IMR-90 (cell line): ENCODE data around the gene FRMD1. TPM values are rescaled to one million over a fixed set of nuclear protein-coding genes. Genes with fewer than 3 reads are reported as not detected.

ENCODE experiments used
- ATAC-seq: fragments of 200-7000 bp; cut with Tn5 transposase; 2 replicates; pipeline ENCODE4 v1.9.1; 2020; ENCODE audit warnings: low read depth, mild to moderate bottlenecking, moderate library complexity
- BruUV-seq: library from RNA; stranded (reverse); fragments of 400-500 nt; replicated peaks from 2 replicates; lab custom pipeline; 2021; lab: Mats Ljungman, UMichigan
- CTCF ChIA-PET: fragments of 300-600 bp; formaldehyde crosslinking; extraction: SDS; loops from one replicate; lab custom pipeline; 2021; ENCODE audit warnings: antibody characterized with exemption; lab: Yijun Ruan, JAX
- POLR2A ChIA-PET: fragments of 300-600 bp; sonication (Branson Sonifier 250); formaldehyde crosslinking; loops from one replicate; lab custom pipeline; 2022; ENCODE audit warnings: antibody characterized with exemption; ENCODE audit not compliant: unreplicated experiment; lab: Charles Lee
- DNase-seq: peaks from one replicate; pipeline ENCODE4 v3.0.0; 2013
- H2AFZ ChIP-seq: replicated peaks from 2 replicates; pipeline ENCODE3; 2013; ENCODE audit warnings: low read length, mild to moderate bottlenecking; ENCODE audit not compliant: poor library complexity
- H2AK5ac ChIP-seq: 2 replicates; pipeline ENCODE4 v1.6.1; 2013; ENCODE audit warnings: low read depth, low read length, inconsistent platforms
- H2AK9ac ChIP-seq: replicated peaks from 2 replicates; pipeline ENCODE3; 2013; ENCODE audit warnings: mild to moderate bottlenecking, low read depth, low read length, moderate library complexity; ENCODE audit not compliant: poor library complexity
- H2BK120ac ChIP-seq: 2 replicates; pipeline ENCODE4 v1.6.1; 2013; ENCODE audit warnings: low read depth, low read length, inconsistent platforms
- H2BK15ac ChIP-seq: 3 replicates; pipeline ENCODE4 v1.6.1; 2013; ENCODE audit warnings: low read depth, low read length, inconsistent platforms
- H2BK20ac ChIP-seq: 2 replicates; pipeline ENCODE4 v1.6.1; 2013; ENCODE audit warnings: low read depth, mild to moderate bottlenecking, inconsistent platforms, low read length, moderate library complexity
- H2BK5ac ChIP-seq: 2 replicates; pipeline ENCODE4 v1.6.1; 2013; ENCODE audit warnings: mild to moderate bottlenecking, low read depth, low read length, inconsistent platforms; ENCODE audit not compliant: poor library complexity, severe bottlenecking
- H3K14ac ChIP-seq: replicated peaks from 2 replicates; pipeline ENCODE4 v1.6.1; 2013; ENCODE audit warnings: low read depth, low read length, inconsistent platforms
- H3K18ac ChIP-seq: 2 replicates; pipeline ENCODE4 v1.6.1; 2013; ENCODE audit warnings: low read depth, low read length, control low read depth
- H3K23ac ChIP-seq: 2 replicates; pipeline ENCODE4 v1.6.1; 2013; ENCODE audit warnings: low read depth, low read length, inconsistent platforms
- H3K27ac ChIP-seq: 2 replicates; pipeline ENCODE4 v1.5.1; 2013; ENCODE audit warnings: mild to moderate bottlenecking, control low read depth, low read length; ENCODE audit not compliant: insufficient read depth
- H3K27me3 ChIP-seq: 2 replicates; pipeline ENCODE4 v1.6.1; 2013; ENCODE audit warnings: low read length; ENCODE audit not compliant: control insufficient read depth, insufficient read depth
- H3K36me3 ChIP-seq: 2 replicates; pipeline ENCODE4 v1.6.1; 2013; ENCODE audit warnings: low read length, mixed read lengths; ENCODE audit not compliant: control insufficient read depth, insufficient read depth
- H3K4ac ChIP-seq: 2 replicates; pipeline ENCODE4 v1.6.1; 2013; ENCODE audit warnings: low read depth, low read length, inconsistent platforms
- H3K4me1 ChIP-seq: 2 replicates; pipeline ENCODE4 v1.6.1; 2013; ENCODE audit warnings: low read length, mixed read lengths; ENCODE audit not compliant: control insufficient read depth, insufficient read depth
- H3K4me2 ChIP-seq: 2 replicates; pipeline ENCODE4 v1.6.1; 2013; ENCODE audit warnings: low read depth, mild to moderate bottlenecking, control low read depth, low read length, moderate library complexity
- H3K4me3 ChIP-seq: 2 replicates; pipeline ENCODE4 v1.5.1; 2013; ENCODE audit warnings: low read depth, mild to moderate bottlenecking, control low read depth, low read length, moderate library complexity; ENCODE audit not compliant: insufficient read depth
- H3K56ac ChIP-seq: 2 replicates; pipeline ENCODE4 v1.6.1; 2013; ENCODE audit warnings: low read length, inconsistent platforms; ENCODE audit not compliant: insufficient read depth; ENCODE audit errors: extremely low read depth
- H3K79me1 ChIP-seq, 2 experiments: 2 replicates each; pipeline ENCODE4 v1.6.1; 2013; ENCODE audit warnings: low read length in 2 of 2, inconsistent platforms in 1 of 2, low read depth in 1 of 2
- H3K9ac ChIP-seq: 2 replicates; pipeline ENCODE4 v1.6.1; 2013; ENCODE audit warnings: low read depth, low read length, control low read depth
- H3K9me1 ChIP-seq: 2 replicates; pipeline ENCODE4 v1.6.1; 2013; ENCODE audit warnings: low read length, inconsistent platforms; ENCODE audit not compliant: insufficient read depth
- H3K9me3 ChIP-seq: 2 replicates; pipeline ENCODE4 v1.6.1; 2013; ENCODE audit warnings: low read length; ENCODE audit not compliant: control insufficient read depth, insufficient read depth
- H4K20me1 ChIP-seq: 2 replicates; pipeline ENCODE4 v1.6.1; 2013; ENCODE audit warnings: low read length, inconsistent platforms; ENCODE audit not compliant: insufficient read depth
- H4K5ac ChIP-seq: 2 replicates; pipeline ENCODE4 v1.6.1; 2013; ENCODE audit warnings: mild to moderate bottlenecking, low read depth, low read length, control low read depth
- H4K8ac ChIP-seq, 2 experiments: 2 replicates each; pipeline ENCODE4 v1.6.1; 2013; ENCODE audit warnings: low read depth in 2 of 2, low read length in 2 of 2, control low read depth in 1 of 2, inconsistent platforms in 1 of 2
- H4K91ac ChIP-seq: 2 replicates; pipeline ENCODE4 v1.6.1; 2013; ENCODE audit warnings: low read depth, low read length, inconsistent platforms; ENCODE audit not compliant: insufficient read depth
- BHLHE40 ChIP-seq: fragments of 150-350 bp; IDR thresholded peaks from 2 replicates; pipeline ENCODE4 v1.6.1; 2016; ENCODE audit warnings: mild to moderate bottlenecking, low read depth, low read length
- CEBPB ChIP-seq: IDR thresholded peaks from 2 replicates; pipeline ENCODE4 v1.6.1; 2012; ENCODE audit warnings: low read depth, low read length, improper control_type of control experiment
- CHD1 ChIP-seq: IDR thresholded peaks from 2 replicates; pipeline ENCODE4 v1.6.1; 2012; ENCODE audit warnings: low read depth, low read length, improper control_type of control experiment
- FOS ChIP-seq: fragments of 150-350 bp; IDR thresholded peaks from 2 replicates; pipeline ENCODE4 v1.6.1; 2016; ENCODE audit warnings: low read depth, low read length
- MAFK ChIP-seq: IDR thresholded peaks from 2 replicates; pipeline ENCODE4 v1.6.1; 2012; ENCODE audit warnings: low read depth, low read length, improper control_type of control experiment
- MAZ ChIP-seq: IDR thresholded peaks from 2 replicates; pipeline ENCODE4 v1.6.1; 2012; ENCODE audit warnings: low read depth, mild to moderate bottlenecking, low read length, improper control_type of control experiment, moderate library complexity, borderline replicate concordance
- MXI1 ChIP-seq: IDR thresholded peaks from 2 replicates; pipeline ENCODE4 v1.6.1; 2012; ENCODE audit warnings: low read depth, mild to moderate bottlenecking, low read length, moderate library complexity, borderline replicate concordance
- NFE2L2 ChIP-seq: fragments of 150-350 bp; IDR thresholded peaks from 2 replicates; pipeline ENCODE4 v1.6.1; 2016; ENCODE audit warnings: low read depth, mild to moderate bottlenecking, low read length
- POLR2A ChIP-seq: IDR thresholded peaks from 2 replicates; pipeline ENCODE4 v1.6.1; 2012; ENCODE audit warnings: mild to moderate bottlenecking, low read depth, low read length
- RAD21 ChIP-seq: IDR thresholded peaks from 2 replicates; pipeline ENCODE4 v1.6.1; 2012; ENCODE audit warnings: low read length, improper control_type of control experiment
- RCOR1 ChIP-seq: IDR thresholded peaks from 2 replicates; pipeline ENCODE4 v1.6.1; 2012; ENCODE audit warnings: mild to moderate bottlenecking, low read length, improper control_type of control experiment; ENCODE audit not compliant: insufficient replicate concordance
- RFX5 ChIP-seq: IDR thresholded peaks from 2 replicates; pipeline ENCODE4 v1.8.0; 2012; ENCODE audit warnings: low read depth, mild to moderate bottlenecking, low read length, moderate library complexity
- SMC3 ChIP-seq: fragments of 150-350 bp; IDR thresholded peaks from 2 replicates; pipeline ENCODE4 v1.6.1; 2016; ENCODE audit warnings: low read depth, mild to moderate bottlenecking, antibody characterized with exemption, low read length, moderate library complexity
- WGBS, 2 experiments: methylation state at CpG; one replicate each; pipeline versions ENCODE4 v1.1.5 to v1.1.7; 2013; ENCODE audit warnings: missing lambda C conversion rate in 2 of 2; ENCODE audit not compliant: insufficient read length in 1 of 2; ENCODE audit errors: extremely low coverage in 2 of 2; 5-methylcytosine and 5-hydroxymethylcytosine counted together
- dilution Hi-C: fragments of 300-500 bp; cut with HindIII; formaldehyde crosslinking; loops from one replicate; pipeline ENCODE4 v1.14.3; 2018; ENCODE audit warnings: low sequenced_read_pairs; ENCODE audit not compliant: unreplicated experiment
- in situ Hi-C: fragments of 300-500 bp; cut with MboI; formaldehyde crosslinking; loops from 3 replicates; pipeline ENCODE4 v1.14.3; 2019; ENCODE audit warnings: low sequenced_read_pairs, inconsistent platforms, mixed read lengths
- intact Hi-C: fragments of 100-400 bp; cut with micrococcal nuclease; formaldehyde crosslinking; loops from 2 replicates; pipeline ENCODE4 v1.10.0; 2022
- polyA plus RNA-seq, 3 experiments: library from polyadenylated mRNA; depleted of rRNA; stranded (reverse); fragments of >200 nt; gene quantifications; 2 replicates each; pipeline ENCODE4 v1.2.3, GENCODE V29; 2012; ENCODE audit warnings: low replicate concordance in 1 of 3
- total RNA-seq: library from RNA; depleted of rRNA; stranded (reverse); fragments of >200 nt; gene quantifications from 2 replicates; pipeline ENCODE4 v1.2.3, GENCODE V29; 2012
- TF ChIP-seq, protein P1 (sequence below): fragments of 150-350 bp; IDR thresholded peaks from 2 replicates; pipeline ENCODE4 v1.6.1; 2017; ENCODE audit warnings: mild to moderate bottlenecking, antibody characterized with exemption, low read length, low read depth
- TF ChIP-seq, protein P2 (sequence below): fragments of 150-350 bp; IDR thresholded peaks from 2 replicates; pipeline ENCODE4 v1.6.1; 2016; ENCODE audit warnings: low read depth, mild to moderate bottlenecking, low read length, moderate library complexity, borderline replicate concordance
- TF ChIP-seq, protein P3 (sequence below): conservative IDR thresholded peaks from 2 replicates; pipeline ENCODE4 v1.5.1; 2012; ENCODE audit warnings: mild to moderate bottlenecking, low read depth, low read length, improper control_type of control experiment

Gene FRMD1
- total and polyA plus RNA-seq, 2 of the 4 experiments (the other 2 are of a cell fraction), result not detected

DNA sequence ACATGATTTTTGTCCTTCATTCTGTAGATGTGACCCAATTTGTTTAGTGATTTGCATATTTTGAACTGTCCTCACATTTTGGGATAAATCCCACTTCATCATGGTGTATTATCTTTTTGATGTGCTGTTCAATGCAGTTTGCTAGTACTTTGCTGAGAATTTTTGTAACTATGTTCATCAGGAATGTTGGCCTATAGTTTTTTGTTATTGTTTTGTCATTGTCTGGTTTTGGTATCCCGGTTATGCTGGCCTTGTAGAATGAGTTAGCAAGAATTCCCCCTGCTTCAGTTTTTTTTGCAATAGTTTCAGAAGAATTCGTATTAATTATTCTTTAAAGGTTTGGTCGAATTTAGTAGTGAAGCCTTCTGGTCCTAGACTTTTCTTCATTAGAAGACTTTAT is 69.7 kb downstream of the FRMD1 start:
- dilution Hi-C loops, result no loop called here
- Histone ChIP-seq H4K20me1 (no peaks in the 10 kb centered on the region), H3K79me1 (no peaks in the 10 kb centered on the region), H3K23ac (no peak overlapping the region), H2BK5ac (no peak overlapping the region), H2BK15ac (no peak overlapping the region), H4K91ac (no peak overlapping the region), H4K8ac (no peak overlapping the region), H3K4me3 (no peak overlapping the region), H3K4me1 (no peaks in the 10 kb centered on the region), H3K36me3 (no peaks in the 10 kb centered on the region), H3K4ac (no peak overlapping the region), H3K9me3 (peaks cover 14% of the 10 kb centered on the region), H4K5ac (no peak overlapping the region), H3K9ac (no peak overlapping the region), H2AK9ac (no peak overlapping the region), H2AK5ac (no peak overlapping the region), H3K4me2 (no peak overlapping the region), H3K27me3 (peaks cover 2% of the 10 kb centered on the region), H2AFZ (no peak overlapping the region), H3K14ac (no peak overlapping the region), H2BK20ac (no peak overlapping the region), H3K18ac (no peak overlapping the region), H2BK120ac (no peak overlapping the region), H3K56ac (no peak overlapping the region), H3K27ac (no peak overlapping the region), H3K9me1 (0 out of 2 replicates have a peak, but pooled peaks cover 3% of the 10 kb centered on the region)
- POLR2A ChIA-PET, result no interaction called here
- CTCF ChIA-PET, result no interaction called here
- WGBS, 2 experiments, result no CpG with 5 or more reads among the region's 3 CpGs
- DNase-seq, result no peak
- ATAC-seq, result no peak
- in situ Hi-C loops, result no loop called here
- BruUV-seq, result no TSS peak
- TF ChIP-seq CHD1 (no peak), NFE2L2 (no peak), RAD21 (no peak), POLR2A (no peak), MAZ (no peak), MXI1 (no peak), RFX5 (no peak), CEBPB (no peak), MAFK (no peak), SMC3 (no peak), RCOR1 (no peak), FOS (no peak), BHLHE40 (no peak)
- TF ChIP-seq, protein P1, sequence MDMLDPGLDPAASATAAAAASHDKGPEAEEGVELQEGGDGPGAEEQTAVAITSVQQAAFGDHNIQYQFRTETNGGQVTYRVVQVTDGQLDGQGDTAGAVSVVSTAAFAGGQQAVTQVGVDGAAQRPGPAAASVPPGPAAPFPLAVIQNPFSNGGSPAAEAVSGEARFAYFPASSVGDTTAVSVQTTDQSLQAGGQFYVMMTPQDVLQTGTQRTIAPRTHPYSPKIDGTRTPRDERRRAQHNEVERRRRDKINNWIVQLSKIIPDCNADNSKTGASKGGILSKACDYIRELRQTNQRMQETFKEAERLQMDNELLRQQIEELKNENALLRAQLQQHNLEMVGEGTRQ, result no peak
- TF ChIP-seq, protein P2, sequence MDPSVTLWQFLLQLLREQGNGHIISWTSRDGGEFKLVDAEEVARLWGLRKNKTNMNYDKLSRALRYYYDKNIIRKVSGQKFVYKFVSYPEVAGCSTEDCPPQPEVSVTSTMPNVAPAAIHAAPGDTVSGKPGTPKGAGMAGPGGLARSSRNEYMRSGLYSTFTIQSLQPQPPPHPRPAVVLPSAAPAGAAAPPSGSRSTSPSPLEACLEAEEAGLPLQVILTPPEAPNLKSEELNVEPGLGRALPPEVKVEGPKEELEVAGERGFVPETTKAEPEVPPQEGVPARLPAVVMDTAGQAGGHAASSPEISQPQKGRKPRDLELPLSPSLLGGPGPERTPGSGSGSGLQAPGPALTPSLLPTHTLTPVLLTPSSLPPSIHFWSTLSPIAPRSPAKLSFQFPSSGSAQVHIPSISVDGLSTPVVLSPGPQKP, result no peak
- TF ChIP-seq, protein P3, sequence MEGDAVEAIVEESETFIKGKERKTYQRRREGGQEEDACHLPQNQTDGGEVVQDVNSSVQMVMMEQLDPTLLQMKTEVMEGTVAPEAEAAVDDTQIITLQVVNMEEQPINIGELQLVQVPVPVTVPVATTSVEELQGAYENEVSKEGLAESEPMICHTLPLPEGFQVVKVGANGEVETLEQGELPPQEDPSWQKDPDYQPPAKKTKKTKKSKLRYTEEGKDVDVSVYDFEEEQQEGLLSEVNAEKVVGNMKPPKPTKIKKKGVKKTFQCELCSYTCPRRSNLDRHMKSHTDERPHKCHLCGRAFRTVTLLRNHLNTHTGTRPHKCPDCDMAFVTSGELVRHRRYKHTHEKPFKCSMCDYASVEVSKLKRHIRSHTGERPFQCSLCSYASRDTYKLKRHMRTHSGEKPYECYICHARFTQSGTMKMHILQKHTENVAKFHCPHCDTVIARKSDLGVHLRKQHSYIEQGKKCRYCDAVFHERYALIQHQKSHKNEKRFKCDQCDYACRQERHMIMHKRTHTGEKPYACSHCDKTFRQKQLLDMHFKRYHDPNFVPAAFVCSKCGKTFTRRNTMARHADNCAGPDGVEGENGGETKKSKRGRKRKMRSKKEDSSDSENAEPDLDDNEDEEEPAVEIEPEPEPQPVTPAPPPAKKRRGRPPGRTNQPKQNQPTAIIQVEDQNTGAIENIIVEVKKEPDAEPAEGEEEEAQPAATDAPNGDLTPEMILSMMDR, result no peak
- intact Hi-C loops, result no loop called here
